BLaER1 treated with 17β-estradiol and CSF1 and Interleukin-3, amounts not matched to agents 10 nM and 100 nM (cell line): ENCODE results near the gene AKR1E2.
A peak's percentile ranks its signal among the peaks of the same experiment; 100 is the strongest.

Source experiments
- H3K27ac ChIP-seq, 11 experiments: shearing (Covaris generic); formaldehyde crosslinking; 2 replicates each; pipeline ENCODE4 v1.8.1; 2022
- H3K27me3 ChIP-seq, 11 experiments: shearing (Covaris generic); formaldehyde crosslinking; 2 replicates each; pipeline ENCODE4 v1.8.1; 2022
- H3K36me3 ChIP-seq, 11 experiments: shearing (Covaris generic); formaldehyde crosslinking; 2 replicates each; pipeline ENCODE4 v1.8.1; 2022
- H3K4me1 ChIP-seq, 10 experiments: shearing (Covaris generic); formaldehyde crosslinking; 2 replicates each; pipeline ENCODE4 v1.8.1; 2022
- H3K4me2 ChIP-seq, 11 experiments: shearing (Covaris generic); formaldehyde crosslinking; 2 replicates each; pipeline ENCODE4 v1.8.1; 2022
- H3K4me3 ChIP-seq, 10 experiments: shearing (Covaris generic); formaldehyde crosslinking; 2 replicates each; pipeline ENCODE4 v1.8.1; 2022
- H3K9ac ChIP-seq, 11 experiments: shearing (Covaris generic); formaldehyde crosslinking; 2 replicates each; pipeline ENCODE4 v1.8.1; 2022
- H3K9me3 ChIP-seq, 11 experiments: shearing (Covaris generic); formaldehyde crosslinking; replicated peaks in 1 of 11; 2 replicates each; pipeline ENCODE4 v1.8.1; 2022
- H4K20me1 ChIP-seq, 11 experiments: shearing (Covaris generic); formaldehyde crosslinking; 2 replicates each; pipeline ENCODE4 v1.8.1; 2022
- Cebpa-rat ChIP-seq, 11 experiments: shearing (Covaris generic); IDR thresholded peaks; 2 replicates each; pipeline ENCODE4 v1.8.1; 2022

The AKR1E2 gene

GRCh38 chr10:4865945-4866661, 40.1 kb downstream of the AKR1E2 start:
- no peaks in the 10 kb centered on the region for H3K36me3 ChIP-seq
- H3K27me3 ChIP-seq: no peaks in the 10 kb centered on the region
- 0 out of 22 replicates have a peak overlapping the region, but pooled peaks of 1 of the 11 experiments have one; percentile 7 for H3K27ac ChIP-seq
- H3K4me1 ChIP-seq: peaks cover 0 to 16% (median 0%) of the 10 kb centered on the region in 10 experiments; a peak in 7 of 20 replicates
- no peak overlapping the region for H3K4me3 ChIP-seq
- no peak overlapping the region for H3K9ac ChIP-seq
- H3K9me3 ChIP-seq: peaks cover 0 to 8% (median 4%) of the 10 kb centered on the region in 11 experiments; a peak in 9 of 22 replicates
- TF ChIP-seq Cebpa-rat (IDR thresholded peaks at IDR 0.05): no peak
- no peaks in the 10 kb centered on the region for H4K20me1 ChIP-seq
- H3K4me2 ChIP-seq: peak overlapping the region in 4 of 11 experiments; percentile 9 to 31 (median 22); a peak in 4 of 22 replicates

DNA sequence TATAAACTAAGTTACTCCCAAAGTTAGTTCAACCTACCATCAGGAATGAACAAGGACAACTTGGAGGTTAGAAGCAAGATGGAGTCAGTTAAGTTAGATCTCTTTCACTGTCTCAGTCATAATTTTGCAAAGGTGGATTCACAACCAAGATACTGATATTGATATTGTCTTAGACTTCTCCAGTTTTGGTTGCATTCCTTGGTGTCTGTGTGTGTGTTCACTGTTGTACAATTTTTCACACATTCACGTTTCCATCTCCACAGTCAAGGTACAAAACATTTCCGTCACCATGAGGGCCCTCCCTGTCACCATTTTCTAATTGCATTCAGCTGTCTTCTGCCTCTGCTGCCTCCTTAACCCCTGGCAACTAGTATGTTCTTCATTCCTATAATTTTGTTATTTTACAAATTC, 41.1 kb downstream of the AKR1E2 start:
- Histone ChIP-seq H3K9me3 (peaks cover 0 to 4% (median 0%) of the 10 kb centered on the region in 11 experiments; a peak in 2 of 22 replicates), H3K36me3 (peaks cover 0 to 8% (median 0%) of the 10 kb centered on the region in 11 experiments; a peak in 6 of 22 replicates), H3K4me1 (peaks cover 0 to 16% (median 0%) of the 10 kb centered on the region in 10 experiments; a peak in 7 of 20 replicates), H3K9ac (no peak overlapping the region), H3K4me2 (no peak overlapping the region), H3K27me3 (no peaks in the 10 kb centered on the region), H3K4me3 (no peak overlapping the region), H4K20me1 (no peaks in the 10 kb centered on the region), H3K27ac (no peak overlapping the region)
- TF ChIP-seq Cebpa-rat (IDR thresholded peaks at IDR 0.05): no peak

- Histone ChIP-seq H4K20me1 (no peaks in the 10 kb centered on the region), H3K4me1 (peaks cover 0 to 16% (median 0%) of the 10 kb centered on the region in 10 experiments; a peak in 7 of 20 replicates), H3K27ac (no peak overlapping the region), H3K27me3 (no peaks in the 10 kb centered on the region), H3K4me3 (no peak overlapping the region), H3K9me3 (peaks cover 0 to 9% (median under 1%) of the 10 kb centered on the region in 11 experiments; a peak in 11 of 22 replicates), H3K36me3 (peaks cover 0 to 14% (median 5%) of the 10 kb centered on the region in 11 experiments; a peak in 10 of 22 replicates), H3K4me2 (no peak overlapping the region), H3K9ac (no peak overlapping the region)
- TF ChIP-seq Cebpa-rat (IDR thresholded peaks at IDR 0.05): no peak
Observed at GRCh38 chr10:4867520-4868356, 41.7 kb downstream of the AKR1E2 start.

DNA sequence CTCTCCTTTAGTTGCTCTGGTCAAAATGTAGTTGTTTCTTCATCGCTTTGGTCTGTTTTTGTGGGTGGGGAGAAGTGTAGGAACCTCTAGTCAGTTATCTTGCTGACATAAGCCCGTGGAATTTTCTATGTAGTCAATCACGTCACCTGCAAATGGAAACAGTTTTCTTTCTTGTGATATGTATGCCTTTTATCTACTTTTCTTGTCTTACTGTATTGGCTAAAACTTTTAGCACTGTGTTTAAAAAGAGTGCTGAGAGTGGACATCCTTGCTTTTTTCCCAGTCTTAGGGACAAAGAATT, 42.3 kb downstream of the AKR1E2 start:
- Histone ChIP-seq H3K27ac (no peak overlapping the region), H4K20me1 (no peaks in the 10 kb centered on the region), H3K36me3 (peaks cover 0 to 20% (median 11%) of the 10 kb centered on the region in 11 experiments; a peak in 13 of 22 replicates), H3K27me3 (no peaks in the 10 kb centered on the region), H3K4me1 (peaks cover 0 to 16% (median 0%) of the 10 kb centered on the region in 10 experiments; a peak in 7 of 20 replicates), H3K9ac (no peak overlapping the region), H3K9me3 (peaks cover 0 to 15% (median 7%) of the 10 kb centered on the region in 11 experiments; a peak in 13 of 22 replicates), H3K4me2 (no peak overlapping the region), H3K4me3 (no peak overlapping the region)
- TF ChIP-seq Cebpa-rat (IDR thresholded peaks at IDR 0.05): no peak

DNA sequence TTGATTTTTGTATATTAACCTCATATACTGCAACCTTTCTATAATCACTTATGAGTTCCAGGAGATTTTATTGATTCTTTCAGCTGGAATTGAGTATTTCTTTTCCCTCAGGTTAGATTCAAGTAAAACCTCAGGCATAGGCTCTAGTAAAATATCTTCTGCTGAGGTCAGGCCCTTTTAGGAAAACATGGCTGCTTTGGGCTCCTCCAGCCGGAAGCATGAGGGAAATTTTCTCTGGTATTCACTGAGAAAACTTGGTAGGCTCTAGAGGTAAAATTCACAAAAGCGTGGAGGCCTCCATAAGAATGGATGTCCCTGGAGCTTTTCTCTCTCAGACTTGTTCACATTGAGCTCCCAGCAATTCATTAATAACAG, 56.7 kb downstream of the AKR1E2 start:
- no peak for TF ChIP-seq Cebpa-rat (IDR thresholded peaks at IDR 0.05)
- Histone ChIP-seq H3K4me3 (no peak overlapping the region), H3K27ac (no peak overlapping the region), H4K20me1 (no peaks in the 10 kb centered on the region), H3K9me3 (peaks cover 11 to 77% (median 50%) of the 10 kb centered on the region in 11 experiments; a peak in 21 of 22 replicates), H3K4me2 (peak overlapping the region in 7 of 11 experiments; percentile 7 to 55 (median 33); a peak in 10 of 22 replicates), H3K27me3 (no peaks in the 10 kb centered on the region), H3K9ac (no peak overlapping the region), H3K4me1 (peaks cover 7 to 46% (median 39%) of the 10 kb centered on the region in 10 experiments; a peak in 19 of 20 replicates), H3K36me3 (peaks cover 0 to 45% (median 4%) of the 10 kb centered on the region in 11 experiments; a peak in 9 of 22 replicates)

DNA sequence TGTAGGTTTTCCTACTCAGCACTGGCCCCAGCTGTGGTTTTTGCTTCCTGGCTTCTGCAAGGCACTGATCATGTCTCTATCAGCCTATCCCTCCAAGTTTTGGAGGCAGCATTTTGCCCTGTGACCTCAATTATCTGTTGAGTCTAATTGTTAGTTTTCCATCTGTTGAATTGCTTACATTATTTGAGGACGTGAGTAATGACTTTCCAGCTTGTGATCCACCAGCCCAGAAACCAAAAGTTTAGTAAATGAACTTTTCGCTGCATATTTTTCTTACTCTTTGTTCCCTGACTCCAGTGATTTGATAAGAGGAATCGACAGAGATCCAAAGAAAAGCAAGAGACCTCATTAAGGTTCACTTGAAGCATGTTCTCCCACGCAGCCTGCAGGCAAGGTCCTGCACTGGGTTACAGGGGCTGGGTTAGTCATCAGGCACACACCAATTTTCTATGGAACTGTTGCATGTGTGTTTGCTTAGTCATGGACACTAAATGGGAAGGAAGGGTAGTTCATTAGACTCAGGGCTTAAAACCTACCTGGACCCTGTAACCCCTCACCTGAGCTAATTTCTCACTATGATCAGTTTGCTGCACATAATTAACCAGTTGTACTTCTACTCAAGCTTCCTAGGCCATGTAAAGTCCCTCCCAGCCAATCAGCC, 57.2 kb downstream of the AKR1E2 start:
- H3K27ac ChIP-seq: no peak overlapping the region
- H3K9me3 ChIP-seq: peaks cover 11 to 82% (median 54%) of the 10 kb centered on the region in 11 experiments; a peak in 21 of 22 replicates
- no peak overlapping the region for H3K9ac ChIP-seq
- H4K20me1 ChIP-seq: no peaks in the 10 kb centered on the region
- no peak overlapping the region for H3K4me3 ChIP-seq
- H3K4me1 ChIP-seq: peaks cover 8 to 51% (median 44%) of the 10 kb centered on the region in 10 experiments; a peak in 19 of 20 replicates
- peaks cover 0 to 45% (median 4%) of the 10 kb centered on the region in 11 experiments; a peak in 9 of 22 replicates for H3K36me3 ChIP-seq
- no peak for TF ChIP-seq Cebpa-rat (IDR thresholded peaks at IDR 0.05)
- H3K4me2 ChIP-seq: peak overlapping the region in 8 of 11 experiments; percentile 7 to 55 (median 28); a peak in 11 of 22 replicates
- H3K27me3 ChIP-seq: no peaks in the 10 kb centered on the region

- Histone ChIP-seq H3K9me3 (peaks cover 16 to 94% (median 63%) of the 10 kb centered on the region in 11 experiments; a peak in 21 of 22 replicates), H3K4me1 (peaks cover 8 to 53% (median 44%) of the 10 kb centered on the region in 10 experiments; a peak in 19 of 20 replicates), H4K20me1 (no peaks in the 10 kb centered on the region), H3K4me3 (peak overlapping the region in 1 of 10 experiments; percentile 31; a peak in 1 of 20 replicates), H3K36me3 (peaks cover 0 to 37% (median 3%) of the 10 kb centered on the region in 11 experiments; a peak in 8 of 22 replicates), H3K9ac (no peak overlapping the region), H3K4me2 (peak overlapping the region in 7 of 11 experiments; percentile 29 to 90 (median 81); a peak in 11 of 22 replicates), H3K27ac (peak overlapping the region in 2 of 11 experiments; percentile 82; a peak in 4 of 22 replicates), H3K27me3 (no peaks in the 10 kb centered on the region)
- no peak for TF ChIP-seq Cebpa-rat (IDR thresholded peaks at IDR 0.05)
Observed at GRCh38 chr10:4885162-4885561, 59.2 kb downstream of the AKR1E2 start.

GRCh38 chr10:4887501-4887900, 61.5 kb downstream of the AKR1E2 start:
- peaks cover 0 to 22% (median 0%) of the 10 kb centered on the region in 11 experiments; a peak in 5 of 22 replicates for H3K36me3 ChIP-seq
- H3K9ac ChIP-seq: peak overlapping the region in 8 of 11 experiments; percentile 2 to 71 (median 51); a peak in 10 of 22 replicates
- peak overlapping the region in 9 of 11 experiments; percentile 15 to 82 (median 68); a peak in 17 of 22 replicates for H3K27ac ChIP-seq
- H3K27me3 ChIP-seq: no peaks in the 10 kb centered on the region
- H4K20me1 ChIP-seq: no peaks in the 10 kb centered on the region
- TF ChIP-seq Cebpa-rat (IDR thresholded peaks at IDR 0.05): no peak
- H3K4me2 ChIP-seq: peak overlapping the region; percentile 45 to 90 (median 79)
- peaks cover 6 to 81% (median 45%) of the 10 kb centered on the region in 11 experiments; a peak in 19 of 22 replicates for H3K9me3 ChIP-seq
- H3K4me3 ChIP-seq: peak overlapping the region in 7 of 10 experiments; percentile 15 to 49 (median 30); a peak in 9 of 20 replicates
- peaks cover 8 to 53% (median 44%) of the 10 kb centered on the region in 10 experiments; a peak in 19 of 20 replicates for H3K4me1 ChIP-seq
